Left lung (tissue), 10 donors: ENCODE measurements around the gene EMD. TPM values are rescaled to one million over a fixed set of nuclear protein-coding genes. Genes with fewer than 3 reads are reported as not detected.
"Not testable (repeated sequence)": the region's sequence is repeated elsewhere in the genome, so short reads cannot be mapped to it uniquely, and the experiment has no call there.

Source experiments
- ATAC-seq: fragments of 200-7000 bp; cut with Tn5 transposase; one replicate; pipeline ENCODE4 v1.9.1; 2020; ENCODE audit warnings: moderate library complexity
- DNase-seq, 4 donors: peaks; one replicate each; pipeline ENCODE4 v3.0.0-alpha.2; 2013 to 2020
- H3K27ac ChIP-seq, 2 donors: fragments of 200-600 bp; sonication (generic) in 1 of 2; one replicate each; pipeline versions ENCODE4 v1.5.0 to v1.8.0; 2020 to 2021
- H3K27me3 ChIP-seq, 2 donors: fragments of 200-600 bp; sonication (generic) in 1 of 2; one replicate each; pipeline versions ENCODE4 v1.5.0 to v1.8.0; 2020 to 2021
- H3K36me3 ChIP-seq, 2 donors: fragments of 200-600 bp; sonication (generic) in 1 of 2; one replicate each; pipeline versions ENCODE4 v1.5.0 to v1.8.0; 2020 to 2021
- H3K4me1 ChIP-seq, 2 donors: fragments of 200-600 bp; one replicate each; pipeline ENCODE4 v1.8.0; 2021
- H3K4me3 ChIP-seq, 2 donors: fragments of 200-600 bp; sonication (generic) in 1 of 2; one replicate each; pipeline versions ENCODE4 v1.5.0 to v1.8.0; 2020 to 2021; ENCODE audit warnings: mild to moderate bottlenecking in 1 of 2
- H3K9me3 ChIP-seq, 2 donors: fragments of 200-600 bp; sonication (generic) in 1 of 2; one replicate each; pipeline versions ENCODE4 v1.5.0 to v1.8.0; 2020 to 2021
- CTCF ChIP-seq, 2 donors: fragments of 200-600 bp; sonication (generic) in 1 of 2; IDR thresholded peaks; one replicate each; pipeline versions ENCODE4 v1.5.0 to v1.8.0; 2021; ENCODE audit warnings: antibody characterized with exemption in 2 of 2
- intact Hi-C, 2 donors: fragments of 100-400 bp; cut with DNase I; formaldehyde crosslinking; loops; one replicate each; pipeline versions ENCODE4 v1.11.2 to v1.14.2; 2022
- polyA plus RNA-seq, 6 donors: library from polyadenylated mRNA; unstranded; fragments of 120-200 nt; gene quantifications; one replicate each; pipeline ENCODE4 v1.2.1, GENCODE V29; 2013; ENCODE audit not compliant: insufficient read length in 6 of 6
- total RNA-seq, 2 donors: library from RNA; stranded (reverse); fragmentation: NEBNext Ultra II Directional; extraction: Animal tissue kit (Norgen Biotek cat#: 25700); gene quantifications; one replicate each; pipeline ENCODE4 v1.2.1, GENCODE V29; 2021
- donor health status: DM: no; HTN: yes; CAD: no.
- donor health status: DM: no; HTN: no; CAD: no.

EMD gene
- total and polyA plus RNA-seq, 8 donors = 50.1 to 77.1 (median 64.1) TPM

GRCh38 chrX:154389812-154390747, 11.0 kb downstream of the EMD start:
- peak overlapping the region; percentile 62 to 68 for H3K27ac ChIP-seq
- H3K4me1 ChIP-seq, H3K36me3 ChIP-seq, DNase-seq, intact Hi-C loops, H3K27me3 ChIP-seq, H3K9me3 ChIP-seq, H3K4me3 ChIP-seq: not testable (repeated sequence)
- peak; percentile 87 for ATAC-seq

GRCh38 chrX:154396363-154396762, 17.3 kb downstream of the EMD start:
- Histone ChIP-seq H3K27ac (peak overlapping the region in 1 of 2 donors; percentile 98), H3K4me1 (peaks cover 0 to 14% of the 10 kb centered on the region in 2 donors), H3K4me3 (peak overlapping the region in 1 of 2 donors; percentile 56), H3K36me3 (peaks cover 0 to 25% of the 10 kb centered on the region in 2 donors)
- DNase-seq, H3K27me3 ChIP-seq, intact Hi-C loops, H3K9me3 ChIP-seq, ATAC-seq: not testable (repeated sequence)

- TF ChIP-seq CTCF (IDR thresholded peaks at IDR 0.05) = no peak
- DNase-seq = peak; percentile 49 to 92 (median 75)
These were observed 18.1 kb downstream of the EMD start for GRCh38 chrX:154396973-154397887.

GRCh38 chrX:154397888-154398667, 19.0 kb downstream of the EMD start, which contains the start of gene RPL10:
TSS of gene RPL10 (plus strand) at chrX:154398377. CDS start at chrX:154398520, 143 bp downstream.
- ATAC-seq (peak; percentile 88), DNase-seq (peak; percentile 91 to 97 (median 96))
- Histone ChIP-seq H3K9me3 (no peaks in the 10 kb centered on the region), H3K27ac (peak within 1 kb of the TSS; percentile 96 to 98), H3K27me3 (no peaks in the 10 kb centered on the region), H3K4me3 (peak within 1 kb of the TSS; percentile 43 to 56), H3K4me1 (peaks cover 0 to 14% of the 10 kb centered on the region in 2 donors), H3K36me3 (peaks cover 0 to 40% of the 10 kb centered on the region in 2 donors)
- intact Hi-C loops = no loop called here
- no peak for TF ChIP-seq CTCF (IDR thresholded peaks at IDR 0.05)

More at GRCh38 chrX:154396973-154397887, 18.1 kb downstream of the EMD start:
- intact Hi-C loops = no loop called here
- ATAC-seq = peak; percentile 83
- H3K4me3 ChIP-seq = peak overlapping the region; percentile 34 to 56
- H3K36me3 ChIP-seq = peaks cover 0 to 31% of the 10 kb centered on the region in 2 donors
- H3K9me3 ChIP-seq = no peaks in the 10 kb centered on the region
- no peaks in the 10 kb centered on the region for H3K27me3 ChIP-seq
- H3K4me1 ChIP-seq = peaks cover 0 to 14% of the 10 kb centered on the region in 2 donors
- peak overlapping the region; percentile 96 to 98 for H3K27ac ChIP-seq

- Histone ChIP-seq H3K4me1 (peaks cover 0 to 14% of the 10 kb centered on the region in 2 donors), H3K4me3 (peak overlapping the region; percentile 43 to 56), H3K27ac (peak overlapping the region; percentile 96 to 98), H3K27me3 (no peaks in the 10 kb centered on the region), H3K9me3 (no peaks in the 10 kb centered on the region), H3K36me3 (peaks cover 0 to 45% of the 10 kb centered on the region in 2 donors)
- ATAC-seq (peak; percentile 72), DNase-seq (peak; percentile 72 to 92 (median 84))
- intact Hi-C loops = no loop called here
- TF ChIP-seq CTCF (IDR thresholded peaks at IDR 0.05) = peak; percentile 74 to 78
These were observed 19.8 kb downstream of the EMD start for GRCh38 chrX:154398668-154399526.
